GM12878 (cell line): ENCODE data around the gene RGS6. TPM values are rescaled to one million over a fixed set of nuclear protein-coding genes. Genes with fewer than 3 reads are reported as not detected.

Experiments used
- ATAC-seq: fragments of 200-7000 bp; cut with Tn5 transposase; 3 replicates; pipeline ENCODE4 v1.9.1; 2020; ENCODE audit warnings: mild to moderate bottlenecking, moderate library complexity
- BruUV-seq: library from RNA; stranded (reverse); fragments of 400-500 nt; replicated peaks from 2 replicates; lab custom pipeline; 2021; lab: Mats Ljungman, UMichigan
- CTCF ChIA-PET: fragments of 300-600 bp; sonication (Branson Sonifier 250); formaldehyde crosslinking; extraction: SDS; loops from one replicate; lab custom pipeline; 2021; ENCODE audit warnings: inconsistent platforms; lab: Yijun Ruan, JAX
- POLR2A ChIA-PET: fragments of 350-600 bp; formaldehyde crosslinking; extraction: SDS; loops from one replicate; lab custom pipeline; 2021; ENCODE audit warnings: inconsistent platforms; lab: Charles Lee
- RAD21 ChIA-PET: fragments of 300-600 bp; sonication (Branson Sonifier 250); formaldehyde crosslinking; loops from one replicate; lab custom pipeline; 2023; ENCODE audit warnings: antibody characterized with exemption; ENCODE audit not compliant: unreplicated experiment; lab: Charles Lee
- SMC1A ChIA-PET: fragments of 300-600 bp; sonication (Branson Sonifier 250); formaldehyde crosslinking; loops from one replicate; lab custom pipeline; 2023; ENCODE audit not compliant: unreplicated experiment, uncharacterized antibody; lab: Charles Lee
- DNase-seq: peaks from one replicate; pipeline ENCODE4 v3.0.0-alpha.2; 2011; ENCODE audit warnings: low read depth, low spot score
- FAIRE-seq: peaks from 3 replicates; lab custom pipeline; 2011; peaks lifted over from hg19 to GRCh38; lab: Jason Lieb, UNC
- H2AFZ ChIP-seq: 2 replicates; pipeline ENCODE4 v1.6.0; 2011; ENCODE audit warnings: low read depth, low read length, control low read depth; ENCODE audit not compliant: control insufficient read depth
- H3K27ac ChIP-seq: 2 replicates; pipeline ENCODE4 v1.5.1; 2011; ENCODE audit warnings: control low read depth; ENCODE audit not compliant: control insufficient read depth, insufficient read depth
- H3K27me3 ChIP-seq, 2 experiments: replicated peaks in 1 of 2; 2 replicates each; pipeline versions ENCODE4 v1.6.0 to v1.6.1; 2011; ENCODE audit warnings: low read length in 1 of 2; ENCODE audit not compliant: control insufficient read depth in 2 of 2, insufficient read depth in 2 of 2
- H3K36me3 ChIP-seq, 2 experiments: 2 replicates each; pipeline ENCODE4 v1.5.1; 2011; ENCODE audit warnings: low read length in 1 of 2; ENCODE audit not compliant: control insufficient read depth in 2 of 2, insufficient read depth in 2 of 2
- H3K4me1 ChIP-seq: 2 replicates; pipeline ENCODE4 v1.6.1; 2011; ENCODE audit warnings: mild to moderate bottlenecking, low read length, moderate library complexity, mixed read lengths; ENCODE audit not compliant: control insufficient read depth, insufficient read depth
- H3K4me2 ChIP-seq: 2 replicates; pipeline ENCODE4 v1.6.0; 2011; ENCODE audit warnings: control low read depth; ENCODE audit not compliant: control insufficient read depth, insufficient read depth
- H3K4me3 ChIP-seq: fragments of 200-600 bp; sonication (generic); 2 replicates; pipeline ENCODE4 v1.5.1; 2016
- H3K79me2 ChIP-seq: 2 replicates; pipeline ENCODE4 v1.6.0; 2011; ENCODE audit warnings: low read length; ENCODE audit not compliant: control insufficient read depth, insufficient read depth
- H3K9ac ChIP-seq: 2 replicates; pipeline ENCODE4 v1.8.0; 2011; ENCODE audit warnings: low read length, control low read depth, mixed read lengths; ENCODE audit not compliant: control insufficient read depth, insufficient read depth
- H3K9me3 ChIP-seq: replicated peaks from 3 replicates; pipeline ENCODE4 v1.5.1; 2011; ENCODE audit warnings: mild to moderate bottlenecking, low read length; ENCODE audit not compliant: control insufficient read depth, insufficient read depth
- H4K20me1 ChIP-seq: 2 replicates; pipeline ENCODE4 v1.6.0; 2011; ENCODE audit not compliant: control insufficient read depth, insufficient read depth
- BMI1 ChIP-seq: fragments of 450-650 bp; IDR thresholded peaks from 2 replicates; pipeline ENCODE4 v1.6.1; 2016; ENCODE audit warnings: mild to moderate bottlenecking, moderate library complexity, borderline replicate concordance
- CBX3 ChIP-seq: fragments of 200-600 bp; sonication (generic); IDR thresholded peaks from 2 replicates; pipeline ENCODE4 v1.6.1; 2016; ENCODE audit warnings: low read depth, borderline replicate concordance
- CREB1 ChIP-seq: IDR thresholded peaks from 2 replicates; pipeline ENCODE4 v1.6.1; 2012; ENCODE audit warnings: low read depth, mild to moderate bottlenecking, inconsistent platforms
- EGR1 ChIP-seq, 2 experiments: IDR thresholded peaks; 1 replicate in 1 of 2; 2 replicates in 1 of 2; pipeline ENCODE4 v1.6.1; 2011 to 2012; ENCODE audit warnings: low read depth in 2 of 2, low read length in 2 of 2, borderline replicate concordance in 1 of 2, mild to moderate bottlenecking in 1 of 2, moderate library complexity in 1 of 2
- EP300 ChIP-seq, 2 experiments: fragments of 150-350 bp in 1 of 2; IDR thresholded peaks; 2 replicates each; pipeline ENCODE4 v1.6.1; 2011 to 2012; ENCODE audit warnings: low read depth in 2 of 2, low read length in 2 of 2, borderline replicate concordance in 1 of 2, improper control_type of control experiment in 1 of 2, inconsistent platforms in 1 of 2; ENCODE audit not compliant: control insufficient read depth in 1 of 2
- HDGF ChIP-seq: fragments of 450-650 bp; IDR thresholded peaks from 2 replicates; pipeline ENCODE4 v1.6.1; 2016; ENCODE audit warnings: antibody characterized with exemption
- IRF4 ChIP-seq: IDR thresholded peaks from 2 replicates; pipeline ENCODE4 v1.6.1; 2011; ENCODE audit warnings: low read depth, low read length
- KDM1A ChIP-seq: fragments of 200-600 bp; sonication (generic); IDR thresholded peaks from 2 replicates; pipeline ENCODE4 v1.6.1; 2016; ENCODE audit warnings: borderline replicate concordance
- MTA3 ChIP-seq: IDR thresholded peaks from 2 replicates; pipeline ENCODE4 v1.6.1; 2012; ENCODE audit warnings: low read length, inconsistent platforms, borderline replicate concordance
- MYC ChIP-seq: IDR thresholded peaks from 2 replicates; pipeline ENCODE4 v1.6.1; 2011; ENCODE audit warnings: mild to moderate bottlenecking, low read length, moderate library complexity, inconsistent platforms; ENCODE audit not compliant: insufficient read depth, insufficient replicate concordance, insufficient read length, severe bottlenecking
- NR2F1 ChIP-seq: fragments of 450-650 bp; conservative IDR thresholded peaks from 2 replicates; pipeline ENCODE4 v1.6.1; 2017; ENCODE audit warnings: mild to moderate bottlenecking
- SIX5 ChIP-seq: IDR thresholded peaks from 2 replicates; pipeline ENCODE4 v1.6.1; 2011; ENCODE audit warnings: mild to moderate bottlenecking, low read depth, low read length, moderate library complexity; ENCODE audit not compliant: severe bottlenecking
- SMARCA5 ChIP-seq: fragments of 450-650 bp; IDR thresholded peaks from 2 replicates; pipeline ENCODE4 v1.6.1; 2017; ENCODE audit warnings: mild to moderate bottlenecking
- SMC3 ChIP-seq: IDR thresholded peaks from 2 replicates; pipeline ENCODE4 v1.6.1; 2011; ENCODE audit warnings: low read length, improper control_type of control experiment, borderline replicate concordance
- TBL1XR1 ChIP-seq: IDR thresholded peaks from 2 replicates; pipeline ENCODE4 v1.6.1; 2012; ENCODE audit warnings: low read depth, low read length, improper control_type of control experiment
- TCF7 ChIP-seq: IDR thresholded peaks from 2 replicates; pipeline ENCODE4 v1.6.1; 2014; ENCODE audit warnings: antibody characterized with exemption, borderline replicate concordance
- ZNF217 ChIP-seq: fragments of 450-650 bp; IDR thresholded peaks from 2 replicates; pipeline ENCODE4 v1.6.1; 2017; ENCODE audit warnings: antibody characterized with exemption, mild to moderate bottlenecking
- WGBS: methylation state at CpG from one replicate; pipeline ENCODE4 v1.1.6; 2016; ENCODE audit warnings: low lambda C conversion rate; ENCODE audit not compliant: insufficient replicate concordance, insufficient coverage; ENCODE audit errors: missing lambda C conversion rate; 5-methylcytosine and 5-hydroxymethylcytosine counted together
- in situ Hi-C: fragments of 300-500 bp; cut with MboI; formaldehyde crosslinking; loops from 9 replicates; pipeline ENCODE4 v1.14.3; 2018; ENCODE audit warnings: mixed read lengths
- intact Hi-C: fragments of 100-400 bp; cut with micrococcal nuclease; formaldehyde crosslinking; loops from one replicate; pipeline ENCODE4 v1.14.2; 2022; ENCODE audit not compliant: unreplicated experiment
- polyA plus RNA-seq, 11 experiments: library from polyadenylated mRNA; depleted of rRNA in 4 of 11; unstranded in 6 of 11; stranded (reverse) in 5 of 11; fragments of >200 nt; fragmentation: Nextera tagmentation in 4 of 11; fragmentation: Illumina TruSeq in 1 of 11; extraction: Ambion mirVana in 4 of 11; extraction: Trizol in 1 of 11; gene quantifications; 1 replicate in 1 of 11; 2 replicates in 10 of 11; pipeline versions ENCODE4 v1.2.1 to v1.2.3, GENCODE V29; 2011 to 2016; ENCODE audit warnings: inconsistent platforms in 2 of 11, missing spikeins in 2 of 11, low read depth in 1 of 11
- total RNA-seq, 4 experiments: library from RNA; depleted of rRNA in 3 of 4; stranded (reverse); fragments of >200 nt in 3 of 4; fragmentation: Illumina TruSeq in 1 of 4; extraction: Trizol in 1 of 4; gene quantifications; 2 replicates each; pipeline versions ENCODE4 v1.2.1 to v1.2.3, GENCODE V29; 2013 to 2021
- TF ChIP-seq, protein P1 (sequence below): fragments of 450-650 bp; formaldehyde crosslinking; IDR thresholded peaks from 2 replicates; pipeline ENCODE4 v1.5.0; 2022; ENCODE audit warnings: mild to moderate bottlenecking, missing genetic modification characterization
- TF ChIP-seq, protein P2 (sequence below): fragments of 450-650 bp; IDR thresholded peaks from 2 replicates; pipeline ENCODE4 v1.6.1; 2017; ENCODE audit warnings: borderline replicate concordance
- TF ChIP-seq, protein P3 (sequence below): IDR thresholded peaks from 2 replicates; pipeline ENCODE4 v1.6.1; 2011; ENCODE audit warnings: mild to moderate bottlenecking, low read depth, low read length, moderate library complexity; ENCODE audit not compliant: insufficient replicate concordance

Gene RGS6
- total and polyA plus RNA-seq, 10 of the 15 experiments (the other 5 are each of a cell fraction or from before 2014, with no cell fraction given): 3.9 to 18.1 (median 12.4) TPM

DNA sequence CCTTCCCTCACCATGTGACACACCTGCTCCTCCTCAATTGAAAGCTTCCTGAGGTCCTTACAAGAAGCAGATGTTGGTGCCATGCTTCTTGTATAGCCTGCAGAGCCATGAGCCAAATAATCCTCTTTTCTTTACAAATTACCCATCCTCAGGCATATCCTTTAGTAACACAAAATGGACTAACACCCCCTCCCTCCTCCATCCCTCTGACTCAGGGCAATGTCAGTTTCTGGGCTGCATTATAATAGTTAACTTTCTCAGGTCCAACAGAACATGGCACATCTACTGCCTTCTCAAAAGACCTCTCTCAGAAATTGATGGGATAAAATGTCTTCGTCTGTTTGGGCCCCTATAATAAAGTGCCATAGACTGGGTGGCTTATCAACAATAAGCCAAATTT, 674.6 kb downstream of the RGS6 start:
- H3K27me3 ChIP-seq: peaks cover 2 to 3% of the 10 kb centered on the region in 2 experiments; a peak in 1 of 4 replicates
- no peaks in the 10 kb centered on the region for H4K20me1 ChIP-seq
- RAD21 ChIA-PET: no interaction called here
- WGBS: 8% methylated on average over 1 of the region's 1 CpG
- H2AFZ ChIP-seq: no peak overlapping the region
- SMC1A ChIA-PET: interaction anchor here (1.4 kb wide), 1 partner anchor 93 kb away, joined by 4 read pairs; no protein-coding TSS in a partner anchor
- intact Hi-C loops: no loop called here
- H3K9ac ChIP-seq: no peak overlapping the region
- FAIRE-seq: no peak
- H3K9me3 ChIP-seq: no peaks in the 10 kb centered on the region
- TF ChIP-seq SMC3 (no peak), TBL1XR1 (no peak), NR2F1 (no peak), EGR1 (IDR thresholded peaks at IDR 0.05; ENCODE audit: borderline replicate concordance in 1 of 2, low read depth in 2 of 2, low read length in 2 of 2) (no peak), ZNF217 (no peak), MYC (no peak), EP300 (IDR thresholded peaks at IDR 0.05; ENCODE audit: borderline replicate concordance in 1 of 2, control insufficient read depth in 1 of 2, low read depth in 2 of 2, low read length in 2 of 2) (no peak), IRF4 (no peak), TCF7 (no peak), CREB1 (no peak), CBX3 (no peak), BMI1 (no peak), SMARCA5 (no peak), KDM1A (no peak), MTA3 (no peak), HDGF (no peak), SIX5 (no peak)
- TF ChIP-seq, protein P1, sequence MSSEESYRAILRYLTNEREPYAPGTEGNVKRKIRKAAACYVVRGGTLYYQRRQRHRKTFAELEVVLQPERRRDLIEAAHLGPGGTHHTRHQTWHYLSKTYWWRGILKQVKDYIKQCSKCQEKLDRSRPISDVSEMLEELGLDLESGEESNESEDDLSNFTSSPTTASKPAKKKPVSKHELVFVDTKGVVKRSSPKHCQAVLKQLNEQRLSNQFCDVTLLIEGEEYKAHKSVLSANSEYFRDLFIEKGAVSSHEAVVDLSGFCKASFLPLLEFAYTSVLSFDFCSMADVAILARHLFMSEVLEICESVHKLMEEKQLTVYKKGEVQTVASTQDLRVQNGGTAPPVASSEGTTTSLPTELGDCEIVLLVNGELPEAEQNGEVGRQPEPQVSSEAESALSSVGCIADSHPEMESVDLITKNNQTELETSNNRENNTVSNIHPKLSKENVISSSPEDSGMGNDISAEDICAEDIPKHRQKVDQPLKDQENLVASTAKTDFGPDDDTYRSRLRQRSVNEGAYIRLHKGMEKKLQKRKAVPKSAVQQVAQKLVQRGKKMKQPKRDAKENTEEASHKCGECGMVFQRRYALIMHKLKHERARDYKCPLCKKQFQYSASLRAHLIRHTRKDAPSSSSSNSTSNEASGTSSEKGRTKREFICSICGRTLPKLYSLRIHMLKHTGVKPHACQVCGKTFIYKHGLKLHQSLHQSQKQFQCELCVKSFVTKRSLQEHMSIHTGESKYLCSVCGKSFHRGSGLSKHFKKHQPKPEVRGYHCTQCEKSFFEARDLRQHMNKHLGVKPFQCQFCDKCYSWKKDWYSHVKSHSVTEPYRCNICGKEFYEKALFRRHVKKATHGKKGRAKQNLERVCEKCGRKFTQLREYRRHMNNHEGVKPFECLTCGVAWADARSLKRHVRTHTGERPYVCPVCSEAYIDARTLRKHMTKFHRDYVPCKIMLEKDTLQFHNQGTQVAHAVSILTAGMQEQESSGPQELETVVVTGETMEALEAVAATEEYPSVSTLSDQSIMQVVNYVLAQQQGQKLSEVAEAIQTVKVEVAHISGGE (CRISPR knock-in tag): no peak
- TF ChIP-seq, protein P2, sequence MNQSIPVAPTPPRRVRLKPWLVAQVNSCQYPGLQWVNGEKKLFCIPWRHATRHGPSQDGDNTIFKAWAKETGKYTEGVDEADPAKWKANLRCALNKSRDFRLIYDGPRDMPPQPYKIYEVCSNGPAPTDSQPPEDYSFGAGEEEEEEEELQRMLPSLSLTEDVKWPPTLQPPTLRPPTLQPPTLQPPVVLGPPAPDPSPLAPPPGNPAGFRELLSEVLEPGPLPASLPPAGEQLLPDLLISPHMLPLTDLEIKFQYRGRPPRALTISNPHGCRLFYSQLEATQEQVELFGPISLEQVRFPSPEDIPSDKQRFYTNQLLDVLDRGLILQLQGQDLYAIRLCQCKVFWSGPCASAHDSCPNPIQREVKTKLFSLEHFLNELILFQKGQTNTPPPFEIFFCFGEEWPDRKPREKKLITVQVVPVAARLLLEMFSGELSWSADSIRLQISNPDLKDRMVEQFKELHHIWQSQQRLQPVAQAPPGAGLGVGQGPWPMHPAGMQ: no peak
- TF ChIP-seq, protein P3, sequence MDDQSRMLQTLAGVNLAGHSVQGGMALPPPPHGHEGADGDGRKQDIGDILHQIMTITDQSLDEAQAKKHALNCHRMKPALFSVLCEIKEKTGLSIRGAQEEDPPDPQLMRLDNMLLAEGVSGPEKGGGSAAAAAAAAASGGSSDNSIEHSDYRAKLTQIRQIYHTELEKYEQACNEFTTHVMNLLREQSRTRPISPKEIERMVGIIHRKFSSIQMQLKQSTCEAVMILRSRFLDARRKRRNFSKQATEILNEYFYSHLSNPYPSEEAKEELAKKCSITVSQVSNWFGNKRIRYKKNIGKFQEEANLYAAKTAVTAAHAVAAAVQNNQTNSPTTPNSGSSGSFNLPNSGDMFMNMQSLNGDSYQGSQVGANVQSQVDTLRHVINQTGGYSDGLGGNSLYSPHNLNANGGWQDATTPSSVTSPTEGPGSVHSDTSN: no peak
- no peak overlapping the region for H3K4me3 ChIP-seq
- no peak overlapping the region for H3K4me2 ChIP-seq
- BruUV-seq: no TSS peak
- CTCF ChIA-PET: no interaction called here
- no peaks in the 10 kb centered on the region for H3K4me1 ChIP-seq
- POLR2A ChIA-PET: no interaction called here
- no peak overlapping the region for H3K27ac ChIP-seq
- H3K36me3 ChIP-seq: no peaks in the 10 kb centered on the region
- no peak for DNase-seq
- in situ Hi-C loops: no loop called here
- H3K79me2 ChIP-seq: no peaks in the 10 kb centered on the region
- ATAC-seq: no peak
